ENCODE measurements around the gene DTX2.
A peak's percentile ranks its signal among the peaks of the same experiment; 100 is the strongest.
"Not testable (repeated sequence)": the region's sequence is repeated elsewhere in the genome, so short reads cannot be mapped to it uniquely, and the experiment has no call there.

Gene DTX2

DNA sequence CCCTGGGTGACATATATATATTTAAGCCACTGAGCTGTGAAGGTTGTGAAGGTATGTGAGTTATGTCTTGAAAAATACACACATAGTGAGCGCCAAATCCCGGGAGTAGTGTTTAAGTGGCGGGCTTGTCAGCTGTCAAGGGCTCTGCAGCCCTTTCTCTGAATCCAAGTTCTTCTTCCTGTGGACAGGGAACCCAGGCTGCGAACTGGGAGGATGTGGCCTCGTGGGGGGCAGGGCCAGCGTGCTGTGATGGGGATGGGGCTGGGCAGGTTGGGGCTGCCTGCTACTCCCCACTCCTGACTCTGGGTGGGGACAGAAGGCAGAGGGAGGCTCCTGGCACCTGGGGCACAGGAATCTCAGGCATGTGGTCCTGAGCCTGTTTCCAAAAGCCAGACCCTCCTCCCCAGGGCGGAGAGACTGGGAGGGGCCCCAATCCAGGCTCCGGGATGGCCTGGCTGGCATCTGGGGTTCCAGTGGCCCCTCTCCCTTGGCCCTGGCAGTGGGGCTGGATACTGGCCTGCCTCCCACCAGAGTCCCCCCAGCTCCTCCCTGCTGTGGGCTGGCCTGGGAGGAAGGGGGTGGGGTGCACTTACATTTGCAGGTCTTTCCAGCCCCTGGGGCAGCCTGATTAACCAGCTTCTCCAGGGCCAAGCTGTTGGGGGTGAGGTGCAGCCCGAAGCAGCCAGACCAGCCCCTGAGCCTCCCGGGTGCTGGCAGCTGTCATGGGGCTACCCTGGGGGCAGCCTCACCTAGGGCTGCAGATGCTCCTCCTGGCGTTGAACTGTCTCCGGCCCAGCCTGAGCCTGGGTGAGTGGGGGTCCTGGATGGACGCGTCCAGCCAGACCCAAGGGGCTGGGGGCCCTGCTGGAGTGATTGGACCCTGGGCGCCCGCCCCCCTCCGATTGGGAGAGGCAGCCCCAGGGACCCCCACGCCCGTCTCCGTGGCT is 48.7 kb downstream of the DTX2 start, which contains the start of gene UPK3B:
UPK3B (plus strand) TSS at position 622 of the 947 bp plus-strand sequence; CDS start at position 723, 101 bp downstream.
- intact Hi-C loops (cut with DNase I): no loop called here
- DNase-seq: peak in 3 of 10 donors; percentile 66 to 73 (median 70)

DNA sequence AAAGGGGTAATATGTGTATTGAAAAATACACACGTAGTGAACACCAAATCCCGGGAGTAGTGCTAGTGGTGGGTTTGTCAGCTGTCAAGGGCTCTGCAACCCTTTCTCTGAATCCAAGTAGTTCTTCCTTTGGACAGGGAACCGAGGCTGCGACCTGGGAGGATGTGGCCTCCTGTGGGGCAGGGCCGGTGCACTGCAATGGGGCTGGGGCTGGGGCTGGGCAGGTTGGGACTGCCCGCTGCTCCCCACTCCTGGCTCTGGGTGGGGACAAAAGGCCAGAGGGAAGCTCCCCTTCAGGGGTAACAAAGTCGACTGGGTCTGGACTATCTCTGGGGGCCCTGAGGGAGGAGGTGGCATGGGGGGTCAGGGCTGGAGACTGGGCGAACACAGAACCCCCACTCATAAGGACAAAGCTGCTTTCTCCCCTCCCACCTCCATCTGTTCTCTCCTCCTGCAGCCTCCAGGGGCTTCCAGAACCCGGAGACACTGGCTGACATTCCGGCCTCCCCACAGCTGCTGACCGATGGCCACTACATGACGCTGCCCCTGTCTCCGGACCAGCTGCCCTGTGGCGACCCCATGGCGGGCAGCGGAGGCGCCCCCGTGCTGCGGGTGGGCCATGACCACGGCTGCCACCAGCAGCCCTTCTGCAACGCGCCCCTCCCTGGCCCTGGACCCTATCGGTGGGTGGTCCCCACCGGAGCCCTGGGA is 49.8 kb downstream of the DTX2 start:
- DNase-seq: peak in 3 of 10 donors; percentile 61 to 84 (median 76)
- intact Hi-C loops (cut with DNase I): not testable (repeated sequence)

DNA sequence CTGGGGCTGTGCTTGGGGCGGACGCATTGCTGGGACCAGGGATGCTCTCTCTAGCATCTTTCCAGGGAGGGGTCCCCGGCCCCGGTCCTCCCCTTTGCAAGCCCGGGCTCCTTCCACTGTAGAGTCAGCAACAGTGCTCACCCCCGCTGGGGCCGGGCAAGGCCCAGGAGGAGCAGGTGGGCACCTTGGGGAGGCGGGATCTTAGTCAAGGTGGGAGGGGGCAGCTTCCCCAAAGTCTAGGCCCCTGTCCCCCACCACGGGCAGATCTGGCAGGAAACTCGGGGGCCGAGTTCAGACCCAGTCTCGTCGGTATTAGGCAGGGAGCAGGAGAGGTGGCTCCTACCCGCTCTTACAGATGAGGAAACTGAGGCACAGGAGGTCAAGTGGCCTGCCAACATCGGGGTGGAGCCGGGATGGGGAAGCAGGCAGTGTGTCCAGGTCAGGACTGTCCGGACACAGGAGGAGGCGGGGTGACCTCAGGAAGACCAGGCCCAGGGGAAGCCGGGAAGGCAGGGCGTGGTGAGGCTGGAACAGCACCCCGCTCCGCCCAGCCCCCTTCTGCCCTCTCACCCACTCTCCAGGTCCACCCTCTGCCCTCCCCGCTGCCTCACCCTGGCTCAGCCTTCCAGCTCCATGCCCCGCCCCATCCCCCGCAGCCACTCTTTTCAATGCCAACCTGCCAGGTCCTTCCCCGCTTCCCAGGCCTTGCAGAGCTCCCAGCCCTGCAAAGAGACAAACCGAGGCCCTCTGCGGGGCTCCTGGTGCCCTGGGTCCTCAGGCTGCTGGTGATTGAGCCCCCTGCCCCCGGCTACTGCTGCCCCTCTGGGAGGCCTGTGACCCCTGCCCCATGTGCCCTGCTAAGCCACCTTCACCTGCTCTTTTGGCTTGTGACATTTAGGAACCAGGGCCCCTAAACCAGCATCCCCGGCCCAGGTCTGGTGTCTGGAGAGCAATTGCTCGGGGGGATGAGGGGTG is 50.7 kb downstream of the DTX2 start:
- intact Hi-C loops (cut with DNase I): not testable (repeated sequence)
- DNase-seq: peak in 1 of 10 donors; percentile 14

DNA sequence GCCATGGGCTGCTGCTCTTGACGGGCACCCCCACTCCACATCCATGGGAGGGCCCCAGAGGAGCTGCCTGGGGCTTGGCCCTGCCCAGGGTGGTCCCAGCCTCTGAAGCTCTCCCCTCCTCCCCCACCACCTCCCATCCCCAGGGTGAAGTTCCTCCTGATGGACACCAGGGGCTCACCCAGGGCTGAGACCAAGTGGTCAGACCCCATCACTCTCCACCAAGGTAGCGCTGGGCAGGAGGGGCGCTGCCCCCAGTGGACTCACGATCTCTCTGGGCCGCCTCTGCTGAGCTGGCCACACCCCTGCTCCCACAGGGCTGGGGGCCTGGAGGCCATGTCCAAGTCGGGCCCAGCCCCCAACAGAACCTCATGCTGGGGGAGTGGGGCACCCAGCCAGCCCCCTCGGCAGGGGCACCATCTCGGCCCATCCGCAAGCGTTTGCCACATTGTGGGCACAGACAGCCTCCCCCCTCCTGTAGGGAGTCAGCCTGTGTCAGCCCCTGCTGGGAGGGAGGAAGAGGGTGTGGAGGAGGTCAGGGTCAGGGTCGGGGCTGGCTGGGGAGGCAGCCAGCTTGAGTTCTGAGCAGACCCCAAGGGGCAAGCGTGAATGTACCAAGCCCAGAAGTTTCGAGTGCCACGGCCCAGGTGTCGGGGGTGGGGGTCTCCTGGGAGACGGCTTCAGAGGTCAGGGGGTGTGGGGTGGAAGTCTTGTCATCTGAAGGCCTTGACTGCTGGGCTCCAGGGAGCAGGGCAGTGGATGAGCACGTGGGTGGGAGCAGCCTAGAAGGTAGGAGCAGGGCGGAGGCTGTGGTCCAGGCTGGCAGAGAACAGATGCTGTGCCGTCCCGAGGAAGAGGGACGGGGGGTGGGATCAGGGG is 51.7 kb downstream of the DTX2 start:
- intact Hi-C loops (cut with DNase I): no loop called here
- DNase-seq: peak in 1 of 10 donors; percentile 62

- DNase-seq: peak in 3 of 10 donors; percentile 35 to 81 (median 74)
- intact Hi-C loops (cut with DNase I): no loop called here
These were observed 52.6 kb downstream of the DTX2 start for GRCh38 chr7:76513817-76514799.

DNA sequence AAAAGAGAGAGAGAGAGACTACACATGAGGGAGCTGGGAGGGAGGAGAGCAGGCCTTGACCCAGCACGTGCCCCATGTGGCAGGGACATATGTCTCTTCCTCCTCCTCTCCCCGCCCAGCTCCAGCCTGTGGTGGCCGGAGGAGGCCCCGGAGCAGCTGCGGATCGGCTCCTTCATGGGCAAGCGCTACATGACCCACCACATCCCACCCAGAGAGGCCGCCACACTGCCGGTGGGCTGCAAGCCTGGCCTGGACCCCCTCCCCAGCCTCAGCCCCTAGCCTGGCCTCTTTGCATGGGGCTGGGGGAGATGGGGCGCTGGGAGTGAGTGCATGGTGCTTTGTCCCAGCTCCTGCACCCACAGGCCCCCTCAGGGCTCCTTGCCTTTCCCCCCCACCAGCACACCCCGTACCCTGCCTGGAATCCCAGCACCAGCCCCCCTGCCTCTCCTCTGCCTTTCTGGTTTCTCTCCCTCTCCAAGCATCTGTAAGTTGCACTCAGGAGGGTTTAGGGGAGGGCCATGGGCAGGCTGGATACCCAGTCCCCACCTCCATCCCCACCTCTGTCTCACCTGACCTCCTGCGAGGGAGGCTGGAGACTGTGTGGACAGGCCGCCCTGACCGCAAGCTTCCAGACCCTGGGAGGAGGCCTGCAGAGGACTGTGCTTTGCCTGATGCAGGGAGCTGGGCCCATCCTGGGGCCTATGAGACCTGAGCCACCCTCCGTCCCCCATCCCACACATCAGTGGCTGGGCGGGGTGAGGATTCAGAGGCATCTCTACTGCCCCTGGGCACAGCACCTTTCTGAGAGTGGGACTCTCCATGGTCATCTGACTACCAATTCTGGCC is 53.6 kb downstream of the DTX2 start:
- peak in 2 of 10 donors; percentile 67 to 79 for DNase-seq
- intact Hi-C loops (cut with DNase I): no loop called here

- peak in 7 of 10 donors; percentile 52 to 94 (median 65) for DNase-seq
- intact Hi-C loops (cut with DNase I): no loop called here
These were observed 54.5 kb downstream of the DTX2 start for GRCh38 chr7:76515999-76516443.

DNA sequence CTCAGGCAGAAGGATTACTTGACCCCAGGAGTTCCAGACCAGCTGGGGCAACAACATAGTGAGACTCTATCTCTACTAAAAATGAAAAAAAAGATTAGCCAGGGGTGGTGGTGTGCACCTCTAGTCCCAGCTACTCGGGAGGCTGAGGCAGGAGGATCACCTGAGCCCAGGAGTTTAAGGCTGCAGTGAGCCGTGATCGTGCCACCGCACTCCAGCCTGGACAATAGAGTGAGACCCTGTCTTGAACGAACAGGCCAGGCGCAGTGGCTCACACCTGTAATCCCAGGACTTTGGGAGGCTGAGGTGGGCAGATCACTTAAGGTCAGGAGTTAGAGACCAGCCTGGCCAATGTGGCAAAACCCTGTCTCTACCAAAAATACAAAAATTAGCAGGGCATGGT is 55.4 kb downstream of the DTX2 start:
- DNase-seq; intact Hi-C loops (cut with DNase I): not testable (repeated sequence)

- DNase-seq; intact Hi-C loops (cut with DNase I): not testable (repeated sequence)
These were observed 64.7 kb downstream of the DTX2 start for GRCh38 chr7:76526183-76526582.

DNA sequence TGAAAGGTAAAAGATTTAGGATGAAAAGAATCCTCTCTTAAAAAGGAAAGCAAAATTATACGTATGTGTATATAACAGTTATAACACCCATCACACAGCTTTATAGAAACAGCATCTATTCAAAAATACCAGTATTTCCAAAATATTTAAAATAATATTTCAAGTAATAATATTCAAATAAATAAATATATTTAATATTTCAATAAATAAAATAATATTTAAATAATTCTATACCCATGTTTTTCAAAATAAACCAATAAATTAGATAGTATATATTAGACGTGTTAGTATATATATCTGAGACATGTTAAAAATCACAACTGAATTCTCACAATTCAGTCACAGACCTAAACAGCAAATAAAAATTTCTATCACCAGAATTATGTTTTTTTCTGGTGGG is 70.1 kb downstream of the DTX2 start:
- DNase-seq; intact Hi-C loops (cut with DNase I): not testable (repeated sequence)

GRCh38 chr7:76543197-76543596 is 81.7 kb downstream of the DTX2 start, which contains the start of gene SPDYE16:
Gene SPDYE16 (minus strand): TSS chr7:76543297. CDS start chr7:76541459, 1,838 bp downstream.
- DNase-seq; intact Hi-C loops (cut with DNase I): not testable (repeated sequence)

DNA sequence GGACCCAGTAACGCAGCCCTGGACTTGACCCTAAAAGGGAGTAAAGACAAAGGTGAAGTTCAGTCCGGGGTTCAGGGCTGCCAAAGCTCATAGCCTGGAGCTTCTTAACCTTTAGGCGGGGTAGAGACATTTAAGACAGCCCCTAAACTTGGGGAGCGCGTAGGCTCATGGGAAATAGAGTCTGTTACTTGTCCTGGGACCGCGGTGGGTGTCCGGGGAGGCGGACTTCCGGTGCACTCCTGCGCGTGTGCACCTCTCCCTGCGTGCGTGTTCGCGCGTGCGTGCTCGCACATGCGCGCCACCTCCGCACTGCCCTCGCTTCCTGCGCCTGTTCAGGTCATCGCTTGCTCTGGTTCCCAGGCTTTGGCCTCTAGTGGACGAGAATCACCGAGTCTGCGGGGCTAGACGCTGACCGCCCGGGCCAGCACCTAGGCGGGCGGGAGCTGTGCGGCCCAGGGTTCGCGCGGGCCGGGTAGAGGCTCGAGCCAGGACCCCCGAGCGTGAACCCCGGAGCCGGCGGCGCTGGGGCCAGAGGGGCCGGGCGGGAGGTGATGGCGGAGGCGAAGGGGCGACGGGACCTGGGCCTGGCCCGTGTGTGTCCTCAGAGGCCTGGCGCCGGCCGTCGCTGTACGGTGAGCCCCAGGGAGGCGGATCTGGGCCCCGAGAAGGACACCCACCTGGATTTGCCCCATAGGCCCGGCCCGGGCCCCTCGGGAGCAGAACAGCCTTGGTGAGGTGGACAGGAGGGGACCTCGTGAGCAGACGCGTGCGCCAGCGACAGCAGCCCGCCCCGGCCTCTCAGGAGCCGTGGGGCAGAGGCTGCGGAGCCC is 87.7 kb downstream of the DTX2 start:
- DNase-seq: peak; percentile 78 to 98 (median 86)
- intact Hi-C loops (cut with DNase I): not testable (repeated sequence)

DNA sequence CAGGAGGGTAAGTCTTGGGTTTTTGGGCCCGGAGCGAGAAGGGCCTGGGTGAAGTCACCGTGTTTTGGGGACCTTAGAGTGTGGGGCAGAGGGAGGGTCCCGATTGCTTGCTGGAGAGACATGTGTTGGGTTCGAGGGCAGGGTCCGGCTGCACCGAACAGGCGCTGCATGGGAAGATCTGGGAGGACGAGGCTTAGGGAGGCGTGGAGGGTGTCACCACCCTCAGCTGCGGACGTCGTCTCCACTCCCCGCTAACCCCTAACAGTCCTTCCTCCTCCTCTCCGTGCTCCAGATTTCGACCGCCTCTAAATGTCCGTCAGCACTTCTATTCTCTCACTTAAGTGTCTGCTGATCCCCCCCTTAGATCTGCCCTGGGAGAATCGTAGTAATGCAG is 88.3 kb downstream of the DTX2 start:
- intact Hi-C loops (cut with DNase I): not testable (repeated sequence)
- DNase-seq: peak in 2 of 10 donors; percentile 9 to 51

GRCh38 chr7:76551992-76552391 is 90.5 kb downstream of the DTX2 start:
- DNase-seq; intact Hi-C loops (cut with DNase I): not testable (repeated sequence)

All from posterior cingulate gyrus (tissue), 11 donors.